CD8-positive, alpha-beta memory T cell (primary cell): ENCODE data around the gene CD79B. TPM values are rescaled to one million over a fixed set of nuclear protein-coding genes. Genes with fewer than 3 reads are reported as not detected.
"Not testable (repeated sequence)": the region's sequence is repeated elsewhere in the genome, so short reads cannot be mapped to it uniquely, and the experiment has no call there.

Experiments
- CTCF ChIA-PET: fragments of 350-600 bp; sonication (Branson Sonifier 250); formaldehyde crosslinking; loops from one replicate; lab custom pipeline; 2021; ENCODE audit warnings: antibody characterized with exemption; lab: Charles Lee
- POLR2A ChIA-PET: fragments of 350-600 bp; sonication (Branson Sonifier 250); formaldehyde crosslinking; loops from one replicate; lab custom pipeline; 2021; ENCODE audit warnings: antibody characterized with exemption; lab: Charles Lee
- DNase-seq, 5 donors: peaks; one replicate each; pipeline versions ENCODE4 v3.0.0 to v3.0.0-alpha.2; 2020 to 2022; ENCODE audit warnings: mixed read lengths in 1 of 5
- H3K27ac ChIP-seq: one replicate; pipeline ENCODE4 v1.7.0; 2013; ENCODE audit warnings: low read depth, mild to moderate bottlenecking, low read length, moderate library complexity
- H3K27me3 ChIP-seq: 2 replicates; pipeline ENCODE4 v1.7.0; 2013; ENCODE audit warnings: low read length, mild to moderate bottlenecking; ENCODE audit not compliant: insufficient read depth, poor library complexity, severe bottlenecking
- H3K36me3 ChIP-seq: 2 replicates; pipeline ENCODE4 v1.7.0; 2013; ENCODE audit warnings: mild to moderate bottlenecking, low read length, moderate library complexity; ENCODE audit not compliant: insufficient read depth
- H3K4me1 ChIP-seq: 2 replicates; pipeline ENCODE4 v1.7.0; 2013; ENCODE audit warnings: mild to moderate bottlenecking, low read length, moderate library complexity; ENCODE audit not compliant: insufficient read depth
- H3K4me3 ChIP-seq: 2 replicates; pipeline ENCODE4 v1.7.0; 2013; ENCODE audit warnings: mild to moderate bottlenecking, low read length
- H3K9me3 ChIP-seq: 2 replicates; pipeline ENCODE4 v1.7.0; 2013; ENCODE audit warnings: mild to moderate bottlenecking, low read length
- H3K27ac Mint-ChIP-seq, 8 donors: one replicate each; pipeline ENCODE4 v1.8.0; 2020 to 2021; ENCODE audit warnings: mixed read lengths in 8 of 8, mild to moderate bottlenecking in 6 of 8, inconsistent platforms in 3 of 8, moderate library complexity in 3 of 8
- H3K27me3 Mint-ChIP-seq, 2 donors: one replicate each; pipeline ENCODE4 v1.8.0; 2020 to 2021; ENCODE audit warnings: mixed read lengths in 2 of 2, mild to moderate bottlenecking in 1 of 2, moderate library complexity in 1 of 2
- H3K36me3 Mint-ChIP-seq, 3 donors: one replicate each; pipeline ENCODE4 v1.8.0; 2020 to 2021; ENCODE audit warnings: mixed read lengths in 3 of 3, inconsistent platforms in 1 of 3, mild to moderate bottlenecking in 1 of 3
- H3K4me1 Mint-ChIP-seq, 3 donors: one replicate each; pipeline ENCODE4 v1.8.0; 2020 to 2021; ENCODE audit warnings: mixed read lengths in 3 of 3, inconsistent platforms in 1 of 3, mild to moderate bottlenecking in 1 of 3
- H3K4me3 Mint-ChIP-seq, 7 donors: one replicate each; pipeline ENCODE4 v1.8.0; 2020 to 2021; ENCODE audit warnings: mixed read lengths in 7 of 7, mild to moderate bottlenecking in 6 of 7, moderate library complexity in 4 of 7, inconsistent platforms in 2 of 7
- H3K9me3 Mint-ChIP-seq, 5 donors: one replicate each; pipeline ENCODE4 v1.8.0; 2020 to 2022; ENCODE audit warnings: mixed read lengths in 5 of 5, mild to moderate bottlenecking in 3 of 5, moderate library complexity in 2 of 5, inconsistent platforms in 1 of 5
- polyA plus RNA-seq: library from polyadenylated mRNA; unstranded; fragments of 300-500 nt; fragmentation: Illumina TruSeq; gene quantifications from one replicate; pipeline ENCODE4 v1.2.3, GENCODE V29; 2021
- total RNA-seq, 2 experiments: library from RNA; stranded (reverse); gene quantifications; one replicate each; pipeline ENCODE4 v1.2.3, GENCODE V29; 2021

Gene CD79B
- total and polyA plus RNA-seq, 3 experiments from 2014 or later, result 18.1 to 36.9 (median 22.2) TPM

DNA sequence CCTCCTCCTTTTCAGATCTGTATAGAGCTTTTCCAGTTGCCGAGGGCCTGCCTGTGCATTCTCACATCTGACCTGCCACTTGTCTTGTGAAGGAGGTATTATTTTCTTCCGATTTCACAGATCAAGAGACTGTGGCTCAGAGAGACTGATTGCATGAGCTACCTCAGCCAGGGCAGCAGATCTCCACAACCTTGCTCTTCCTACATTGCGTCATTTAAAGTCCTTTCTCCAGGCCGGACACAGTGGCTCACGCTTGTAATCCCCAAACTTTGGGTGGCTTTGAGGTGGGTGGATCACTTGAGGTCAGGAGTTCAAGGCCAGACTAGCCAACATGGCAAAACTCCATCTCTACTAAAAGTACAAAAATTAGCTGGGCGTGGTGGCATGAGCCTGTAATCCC is 12.1 kb downstream of the CD79B start:
- DNase-seq, H3K27me3 Mint-ChIP-seq, H3K9me3 ChIP-seq, H3K4me1 ChIP-seq, H3K27ac ChIP-seq, H3K4me3 ChIP-seq, H3K27me3 ChIP-seq, H3K9me3 Mint-ChIP-seq, H3K4me3 Mint-ChIP-seq, H3K36me3 Mint-ChIP-seq, H3K36me3 ChIP-seq: not testable (repeated sequence)
- ChIA-PET POLR2A (interaction anchor here (0.7 to 2.5 kb wide), 5 partner anchors 47 to 226 kb away, joined by 4 to 13 read pairs (median 7); partner anchors contain the start of gene ICAM2), CTCF (interaction anchor here (0.8 to 15.5 kb wide), 40 partner anchors 7 to 234 kb away, joined by 3 to 212 read pairs (median 5); partner anchors contain the start of genes CD79B, CSHL1, ERN1 and ICAM2)
- Mint-ChIP-seq H3K4me1 (peaks cover 6 to 10% (median 10%) of the 10 kb centered on the region in 3 donors), H3K27ac (peak overlapping the region in 2 of 8 donors; percentile 55 to 58)

DNA sequence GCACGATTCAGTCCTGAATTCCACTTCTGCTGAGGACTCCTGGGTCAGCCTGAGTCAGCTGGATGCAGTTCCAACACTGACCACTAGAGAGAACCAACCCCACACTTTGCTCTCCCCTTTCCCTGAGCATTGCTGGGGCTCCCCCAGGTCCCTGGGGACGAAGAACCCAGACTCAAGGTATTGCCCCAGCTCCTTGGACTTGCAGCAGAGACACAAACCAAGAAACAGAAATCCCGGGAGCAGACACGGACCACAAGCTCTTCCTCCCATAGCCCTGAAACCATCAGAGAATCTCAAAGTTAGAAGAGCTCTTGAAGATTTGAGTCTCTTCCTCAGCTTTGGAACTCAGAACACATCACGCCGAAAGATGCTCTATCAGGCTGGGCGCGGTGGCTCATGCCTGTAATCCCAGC is 12.8 kb downstream of the CD79B start:
- DNase-seq, result peak; percentile 57 to 81 (median 71)
- Histone ChIP-seq H3K36me3 (no peaks in the 10 kb centered on the region), H3K4me3 (no peak overlapping the region), H3K27me3 (no peaks in the 10 kb centered on the region), H3K4me1 (peaks cover 8% of the 10 kb centered on the region), H3K9me3 (no peaks in the 10 kb centered on the region), H3K27ac (no peak overlapping the region)
- peaks cover 6 to 10% (median 10%) of the 10 kb centered on the region in 3 donors for H3K4me1 Mint-ChIP-seq
- CTCF ChIA-PET, result interaction anchor here (0.8 to 15.5 kb wide), 48 partner anchors 8 to 363 kb away, joined by 3 to 212 read pairs (median 4); partner anchors contain the start of genes CD79B, CSHL1, ERN1 and ICAM2
- no peaks in the 10 kb centered on the region for H3K36me3 Mint-ChIP-seq
- H3K4me3 Mint-ChIP-seq, result no peak overlapping the region
- H3K27ac Mint-ChIP-seq, result peak overlapping the region in 5 of 8 donors; percentile 17 to 78 (median 63)
- no peaks in the 10 kb centered on the region for H3K9me3 Mint-ChIP-seq
- POLR2A ChIA-PET, result interaction anchor here (0.7 to 2.5 kb wide), 5 partner anchors 48 to 227 kb away, joined by 4 to 13 read pairs (median 7); partner anchors contain the start of gene ICAM2
- H3K27me3 Mint-ChIP-seq, result peaks cover 0 to 3% of the 10 kb centered on the region in 2 donors

DNA sequence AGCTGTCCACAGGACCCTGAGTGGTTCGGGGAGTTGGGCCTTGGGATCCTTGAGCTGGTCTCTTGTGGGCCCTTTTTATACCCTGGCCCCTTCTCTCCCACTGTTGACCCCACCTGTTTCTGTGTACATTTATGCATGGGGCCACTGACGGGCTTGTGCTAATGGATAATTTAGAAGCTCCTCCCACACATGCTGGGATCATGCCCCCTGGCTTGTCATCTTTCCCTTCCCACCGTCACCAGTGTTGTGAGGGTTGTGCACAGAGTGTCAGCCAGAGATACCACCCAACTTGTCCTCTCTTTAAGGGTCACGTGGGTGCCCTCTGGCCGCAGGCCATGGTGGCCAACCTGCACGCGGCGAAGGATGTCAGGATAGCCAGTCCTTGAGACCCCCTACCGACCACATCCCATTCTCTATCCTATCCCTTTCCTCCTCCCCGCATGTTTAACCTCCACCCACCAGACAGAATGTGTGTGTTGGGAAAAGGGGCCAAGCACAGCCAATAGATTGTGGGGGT is 13.3 kb downstream of the CD79B start, which contains the start of gene GH1:
Gene GH1, minus strand, starts transcription at position 51 of the 517 bp plus-strand sequence. CDS start 63 bp downstream, outside the sequence.
- not testable (repeated sequence) for H3K4me3 ChIP-seq, H3K36me3 Mint-ChIP-seq, H3K27me3 ChIP-seq, H3K27me3 Mint-ChIP-seq, H3K4me3 Mint-ChIP-seq, H3K4me1 ChIP-seq, H3K9me3 Mint-ChIP-seq, DNase-seq, H3K9me3 ChIP-seq, H3K27ac ChIP-seq, H3K36me3 ChIP-seq
- POLR2A ChIA-PET, result interaction anchor here (1.2 to 2.5 kb wide), 3 partner anchors 101 to 215 kb away, joined by 4 to 13 read pairs (median 9); partner anchors contain the start of gene ICAM2
- Mint-ChIP-seq H3K27ac (peak within 1 kb of the TSS in 5 of 8 donors; percentile 17 to 78 (median 63)), H3K4me1 (peaks cover 6 to 10% (median 10%) of the 10 kb centered on the region in 3 donors)
- CTCF ChIA-PET, result interaction anchor here (0.9 to 15.5 kb wide), 43 partner anchors 8 to 364 kb away, joined by 3 to 212 read pairs (median 5); partner anchors contain the start of genes CD79B, CSHL1, ERN1 and ICAM2

DNA sequence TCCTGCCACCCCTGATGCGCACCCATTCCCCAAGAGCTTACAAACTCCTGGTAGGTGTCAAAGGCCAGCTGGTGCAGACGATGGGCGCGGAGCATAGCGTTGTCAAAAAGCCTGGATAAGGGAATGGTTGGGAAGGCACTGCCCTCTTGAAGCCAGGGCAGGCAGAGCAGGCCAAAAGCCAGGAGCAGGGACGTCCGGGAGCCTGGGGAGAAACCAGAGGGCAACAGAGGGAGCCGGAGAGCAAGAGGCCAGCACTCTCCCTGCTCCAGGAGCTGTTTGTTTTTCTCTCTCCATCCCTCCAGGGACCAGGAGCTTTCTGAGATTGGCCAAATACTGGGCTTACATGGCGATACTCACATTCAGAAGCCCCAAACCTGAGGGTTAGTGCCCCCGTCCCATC is 13.8 kb downstream of the CD79B start:
- peaks cover 8% of the 10 kb centered on the region for H3K4me1 ChIP-seq
- H3K27ac ChIP-seq, result no peak overlapping the region
- no peaks in the 10 kb centered on the region for H3K9me3 ChIP-seq

DNA sequence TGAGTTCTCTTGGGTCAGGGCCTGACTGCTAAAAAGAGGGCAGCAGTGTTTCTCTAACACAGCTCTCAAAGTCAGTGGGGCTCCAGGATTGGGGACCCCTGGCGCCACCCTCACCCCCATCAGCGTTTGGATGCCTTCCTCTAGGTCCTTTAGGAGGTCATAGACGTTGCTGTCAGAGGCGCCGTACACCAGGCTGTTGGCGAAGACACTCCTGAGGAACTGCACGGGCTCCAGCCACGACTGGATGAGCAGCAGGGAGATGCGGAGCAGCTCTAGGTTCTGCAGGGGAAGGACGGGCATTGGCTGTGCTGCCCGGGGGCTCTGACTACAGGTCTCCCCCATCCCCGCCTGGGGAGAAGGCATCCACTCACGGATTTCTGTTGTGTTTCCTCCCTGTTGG is 14.5 kb downstream of the CD79B start:
- Mint-ChIP-seq H3K4me3 (no peak overlapping the region), H3K27me3 (peaks cover 0 to 3% of the 10 kb centered on the region in 2 donors), H3K9me3 (no peaks in the 10 kb centered on the region), H3K36me3 (no peaks in the 10 kb centered on the region), H3K4me1 (peaks cover 6 to 10% (median 10%) of the 10 kb centered on the region in 3 donors), H3K27ac (no peak overlapping the region)
- no peak for DNase-seq
- POLR2A ChIA-PET, result interaction anchor here (2.5 kb wide), 1 partner anchor 108 kb away, joined by 13 read pairs; no protein-coding TSS in a partner anchor
- CTCF ChIA-PET, result interaction anchor here (1.0 to 15.5 kb wide), 10 partner anchors 13 to 214 kb away, joined by 3 to 212 read pairs (median 12); partner anchors contain the start of genes ERN1 and ICAM2
- H3K4me1 ChIP-seq, result peaks cover 8% of the 10 kb centered on the region
- no peaks in the 10 kb centered on the region for H3K27me3 ChIP-seq
- H3K27ac ChIP-seq, result no peak overlapping the region
- no peaks in the 10 kb centered on the region for H3K36me3 ChIP-seq
- no peak overlapping the region for H3K4me3 ChIP-seq
- no peaks in the 10 kb centered on the region for H3K9me3 ChIP-seq

More for the DNA sequence above, 13.8 kb downstream of the CD79B start:
- H3K36me3 Mint-ChIP-seq, result no peaks in the 10 kb centered on the region
- H3K4me3 Mint-ChIP-seq, result no peak overlapping the region
- ChIA-PET CTCF (interaction anchor here (1.0 to 15.5 kb wide), 22 partner anchors 7 to 364 kb away, joined by 3 to 212 read pairs (median 10); partner anchors contain the start of genes CD79B, CSHL1, ERN1 and ICAM2), POLR2A (interaction anchor here (2.5 kb wide), 1 partner anchor 107 kb away, joined by 13 read pairs; no protein-coding TSS in a partner anchor)
- Histone ChIP-seq H3K36me3 (no peaks in the 10 kb centered on the region), H3K4me3 (no peak overlapping the region), H3K27me3 (no peaks in the 10 kb centered on the region)
- no peak overlapping the region for H3K27ac Mint-ChIP-seq
- no peaks in the 10 kb centered on the region for H3K9me3 Mint-ChIP-seq
- H3K4me1 Mint-ChIP-seq, result peaks cover 6 to 10% (median 10%) of the 10 kb centered on the region in 3 donors
- no peak for DNase-seq
- peaks cover 0 to 3% of the 10 kb centered on the region in 2 donors for H3K27me3 Mint-ChIP-seq

DNA sequence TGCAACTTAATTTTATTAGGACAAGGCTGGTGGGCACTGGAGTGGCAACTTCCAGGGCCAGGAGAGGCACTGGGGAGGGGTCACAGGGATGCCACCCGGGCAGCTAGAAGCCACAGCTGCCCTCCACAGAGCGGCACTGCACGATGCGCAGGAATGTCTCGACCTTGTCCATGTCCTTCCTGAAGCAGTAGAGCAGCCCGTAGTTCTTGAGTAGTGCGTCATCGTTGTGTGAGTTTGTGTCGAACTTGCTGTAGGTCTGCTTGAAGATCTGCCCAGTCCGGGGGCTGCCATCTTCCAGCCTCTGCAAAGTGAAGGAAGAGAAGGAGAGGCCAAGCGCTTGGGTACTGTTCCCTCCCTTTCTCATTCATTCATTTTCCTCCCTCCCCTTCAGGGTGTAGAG is 14.9 kb downstream of the CD79B start:
- POLR2A ChIA-PET, result interaction anchor here (2.5 kb wide), 1 partner anchor 108 kb away, joined by 13 read pairs; no protein-coding TSS in a partner anchor

DNA sequence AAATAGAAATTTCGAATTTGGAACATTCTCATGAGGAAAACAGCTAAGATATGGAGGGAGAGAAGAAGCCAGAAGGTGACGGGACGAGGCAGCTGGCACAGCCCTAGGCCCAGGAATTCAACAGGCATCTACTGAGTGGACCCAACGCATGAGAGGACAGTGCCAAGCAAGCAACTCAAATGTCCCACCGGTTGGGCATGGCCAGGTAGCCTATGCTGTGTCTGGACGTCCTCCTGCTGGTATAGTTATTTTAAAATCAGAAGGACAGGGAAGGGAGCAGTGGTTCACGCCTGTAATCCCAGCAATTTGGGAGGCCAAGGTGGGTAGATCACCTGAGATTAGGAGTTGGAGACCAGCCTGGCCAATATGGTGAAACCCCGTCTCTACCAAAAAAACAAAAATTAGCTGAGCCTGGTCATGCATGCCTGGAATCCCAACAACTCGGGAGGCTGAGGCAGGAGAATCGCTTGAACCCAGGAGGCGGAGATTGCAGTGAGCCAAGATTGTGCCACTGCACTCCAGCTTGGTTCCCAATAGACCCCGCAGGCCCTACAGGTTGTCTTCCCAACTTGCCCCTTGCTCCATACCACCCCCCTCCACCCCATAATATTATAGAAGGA is 15.5 kb downstream of the CD79B start:
- H3K9me3 Mint-ChIP-seq, result no peaks in the 10 kb centered on the region
- CTCF ChIA-PET, result interaction anchor here (1.2 to 15.5 kb wide), 6 partner anchors 12 to 217 kb away, joined by 3 to 212 read pairs (median 8); partner anchors contain the start of gene ICAM2
- Histone ChIP-seq H3K9me3 (no peaks in the 10 kb centered on the region), H3K4me1 (peaks cover 8% of the 10 kb centered on the region), H3K27ac (no peak overlapping the region), H3K27me3 (no peaks in the 10 kb centered on the region), H3K36me3 (no peaks in the 10 kb centered on the region), H3K4me3 (no peak overlapping the region)
- no peak overlapping the region for H3K27ac Mint-ChIP-seq
- no peaks in the 10 kb centered on the region for H3K36me3 Mint-ChIP-seq
- peaks cover 6 to 10% (median 10%) of the 10 kb centered on the region in 3 donors for H3K4me1 Mint-ChIP-seq
- no peak for DNase-seq
- no peak overlapping the region for H3K4me3 Mint-ChIP-seq
- peaks cover 0 to 3% of the 10 kb centered on the region in 2 donors for H3K27me3 Mint-ChIP-seq
- POLR2A ChIA-PET, result no interaction called here

More for the DNA sequence above, 14.9 kb downstream of the CD79B start:
- H3K9me3 ChIP-seq, H3K4me3 Mint-ChIP-seq, DNase-seq, H3K27me3 Mint-ChIP-seq, H3K27ac Mint-ChIP-seq, H3K9me3 Mint-ChIP-seq, H3K27me3 ChIP-seq, H3K36me3 Mint-ChIP-seq, H3K4me1 ChIP-seq, H3K4me3 ChIP-seq, H3K36me3 ChIP-seq, H3K27ac ChIP-seq: not testable (repeated sequence)
- CTCF ChIA-PET, result interaction anchor here (1.0 to 15.5 kb wide), 7 partner anchors 12 to 215 kb away, joined by 3 to 212 read pairs (median 18); partner anchors contain the start of genes ERN1 and ICAM2
- H3K4me1 Mint-ChIP-seq, result peaks cover 6 to 10% (median 10%) of the 10 kb centered on the region in 3 donors
